PFSK-1 (cell line): ENCODE measurements around the gene FXYD2.

Source experiments
- POLR2AphosphoS5 ChIP-seq: IDR thresholded peaks from 2 replicates; pipeline ENCODE4 v1.6.1; 2012; ENCODE audit warnings: low read depth, mild to moderate bottlenecking, control low read depth, low read length, moderate library complexity
- SIN3A ChIP-seq: IDR thresholded peaks from 2 replicates; pipeline ENCODE4 v1.6.1; 2012; ENCODE audit warnings: mild to moderate bottlenecking, low read length, moderate library complexity, borderline replicate concordance; ENCODE audit not compliant: insufficient read depth
- TAF1 ChIP-seq: IDR thresholded peaks from 2 replicates; pipeline ENCODE4 v1.6.1; 2012; ENCODE audit warnings: low read length, control low read depth, borderline replicate concordance; ENCODE audit not compliant: insufficient read depth
- TF ChIP-seq, protein P1 (sequence below), 2 experiments: IDR thresholded peaks; 2 replicates each; pipeline versions ENCODE4 v1.6.1 to v1.8.0; 2011 to 2012; ENCODE audit warnings: low read depth in 2 of 2, low read length in 2 of 2, control low read depth in 1 of 2, inconsistent platforms in 1 of 2, mild to moderate bottlenecking in 1 of 2, moderate library complexity in 1 of 2; ENCODE audit not compliant: insufficient read depth in 1 of 2

DNA sequence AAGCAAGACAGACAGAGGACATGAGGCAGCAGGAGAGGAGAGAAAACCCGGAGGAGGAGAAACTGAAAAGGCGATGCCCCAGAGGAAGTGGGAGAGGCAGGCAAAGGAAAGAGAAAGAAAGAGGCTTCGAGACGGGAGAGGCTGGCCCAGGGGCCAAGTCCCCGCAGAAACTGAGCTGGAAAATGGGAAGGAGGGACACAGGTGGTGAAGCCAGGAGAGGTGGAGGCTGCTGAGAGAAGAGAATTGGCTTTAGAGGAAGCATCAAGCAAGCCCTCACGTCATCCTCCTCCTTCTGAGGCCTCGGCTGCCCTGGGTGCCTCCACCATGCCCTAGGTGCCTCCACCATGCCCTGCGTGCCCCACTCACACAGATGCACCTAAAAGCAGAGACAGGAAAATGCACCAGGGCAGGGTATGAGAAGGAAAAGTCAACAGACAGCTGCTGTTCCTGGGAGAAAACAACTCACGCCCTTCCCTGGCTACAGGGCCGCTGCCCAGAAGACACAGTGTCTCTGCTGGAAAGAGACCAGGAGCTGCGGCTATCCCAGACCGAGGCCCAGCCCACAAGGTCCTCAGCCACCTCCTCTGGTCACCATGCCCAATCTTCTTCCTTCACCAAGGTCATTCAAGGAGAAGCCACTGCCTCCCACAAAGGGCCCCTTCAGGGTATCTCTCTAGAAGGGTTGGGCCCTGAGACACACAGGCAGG lies 37.6 kb upstream of the FXYD2 start:
- TF ChIP-seq POLR2AphosphoS5 (no peak), SIN3A (no peak), TAF1 (no peak)
- TF ChIP-seq, protein P1, sequence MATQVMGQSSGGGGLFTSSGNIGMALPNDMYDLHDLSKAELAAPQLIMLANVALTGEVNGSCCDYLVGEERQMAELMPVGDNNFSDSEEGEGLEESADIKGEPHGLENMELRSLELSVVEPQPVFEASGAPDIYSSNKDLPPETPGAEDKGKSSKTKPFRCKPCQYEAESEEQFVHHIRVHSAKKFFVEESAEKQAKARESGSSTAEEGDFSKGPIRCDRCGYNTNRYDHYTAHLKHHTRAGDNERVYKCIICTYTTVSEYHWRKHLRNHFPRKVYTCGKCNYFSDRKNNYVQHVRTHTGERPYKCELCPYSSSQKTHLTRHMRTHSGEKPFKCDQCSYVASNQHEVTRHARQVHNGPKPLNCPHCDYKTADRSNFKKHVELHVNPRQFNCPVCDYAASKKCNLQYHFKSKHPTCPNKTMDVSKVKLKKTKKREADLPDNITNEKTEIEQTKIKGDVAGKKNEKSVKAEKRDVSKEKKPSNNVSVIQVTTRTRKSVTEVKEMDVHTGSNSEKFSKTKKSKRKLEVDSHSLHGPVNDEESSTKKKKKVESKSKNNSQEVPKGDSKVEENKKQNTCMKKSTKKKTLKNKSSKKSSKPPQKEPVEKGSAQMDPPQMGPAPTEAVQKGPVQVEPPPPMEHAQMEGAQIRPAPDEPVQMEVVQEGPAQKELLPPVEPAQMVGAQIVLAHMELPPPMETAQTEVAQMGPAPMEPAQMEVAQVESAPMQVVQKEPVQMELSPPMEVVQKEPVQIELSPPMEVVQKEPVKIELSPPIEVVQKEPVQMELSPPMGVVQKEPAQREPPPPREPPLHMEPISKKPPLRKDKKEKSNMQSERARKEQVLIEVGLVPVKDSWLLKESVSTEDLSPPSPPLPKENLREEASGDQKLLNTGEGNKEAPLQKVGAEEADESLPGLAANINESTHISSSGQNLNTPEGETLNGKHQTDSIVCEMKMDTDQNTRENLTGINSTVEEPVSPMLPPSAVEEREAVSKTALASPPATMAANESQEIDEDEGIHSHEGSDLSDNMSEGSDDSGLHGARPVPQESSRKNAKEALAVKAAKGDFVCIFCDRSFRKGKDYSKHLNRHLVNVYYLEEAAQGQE (IDR thresholded peaks at IDR 0.05; ENCODE audit: insufficient read depth in 1 of 2, low read depth in 2 of 2, low read length in 2 of 2) = no peak
